SK-N-SH (cell line): ENCODE measurements around the gene DENND5A.

Source experiments
- EZH2phosphoT487 ChIP-seq: fragments of 200-600 bp; sonication (generic); IDR thresholded peaks from 2 replicates; pipeline ENCODE4 v1.6.1; 2017; ENCODE audit warnings: low read depth, mixed run types, mild to moderate bottlenecking, antibody characterized with exemption, moderate library complexity, borderline replicate concordance
- FOXJ3 ChIP-seq: sonication (generic); formaldehyde crosslinking; IDR thresholded peaks from 2 replicates; pipeline ENCODE4 v1.5.1; 2020; ENCODE audit warnings: mild to moderate bottlenecking, missing genetic modification reagents
- POLR2AphosphoS5 ChIP-seq: IDR thresholded peaks from 2 replicates; pipeline ENCODE4 v1.6.1; 2012; ENCODE audit warnings: low read depth, low read length
- TF ChIP-seq, protein P1 (sequence below): fragments of 200-600 bp; sonication (generic); IDR thresholded peaks from 2 replicates; pipeline ENCODE4 v1.6.1; 2017; ENCODE audit warnings: antibody characterized with exemption, mild to moderate bottlenecking, moderate library complexity

- no peak for TF ChIP-seq POLR2AphosphoS5
- TF ChIP-seq, protein P1, sequence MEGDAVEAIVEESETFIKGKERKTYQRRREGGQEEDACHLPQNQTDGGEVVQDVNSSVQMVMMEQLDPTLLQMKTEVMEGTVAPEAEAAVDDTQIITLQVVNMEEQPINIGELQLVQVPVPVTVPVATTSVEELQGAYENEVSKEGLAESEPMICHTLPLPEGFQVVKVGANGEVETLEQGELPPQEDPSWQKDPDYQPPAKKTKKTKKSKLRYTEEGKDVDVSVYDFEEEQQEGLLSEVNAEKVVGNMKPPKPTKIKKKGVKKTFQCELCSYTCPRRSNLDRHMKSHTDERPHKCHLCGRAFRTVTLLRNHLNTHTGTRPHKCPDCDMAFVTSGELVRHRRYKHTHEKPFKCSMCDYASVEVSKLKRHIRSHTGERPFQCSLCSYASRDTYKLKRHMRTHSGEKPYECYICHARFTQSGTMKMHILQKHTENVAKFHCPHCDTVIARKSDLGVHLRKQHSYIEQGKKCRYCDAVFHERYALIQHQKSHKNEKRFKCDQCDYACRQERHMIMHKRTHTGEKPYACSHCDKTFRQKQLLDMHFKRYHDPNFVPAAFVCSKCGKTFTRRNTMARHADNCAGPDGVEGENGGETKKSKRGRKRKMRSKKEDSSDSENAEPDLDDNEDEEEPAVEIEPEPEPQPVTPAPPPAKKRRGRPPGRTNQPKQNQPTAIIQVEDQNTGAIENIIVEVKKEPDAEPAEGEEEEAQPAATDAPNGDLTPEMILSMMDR, result no peak
- no peak for TF ChIP-seq EZH2phosphoT487
- TF ChIP-seq FOXJ3 (CRISPR knock-in tag), result no peak
Observed at GRCh38 chr11:9210922-9211320, 54.2 kb downstream of the DENND5A start.
